GM21390 (cell line): ENCODE results near the gene CRYL1.

Experiments
- ATAC-seq: cut with Tn5 transposase; IDR thresholded peaks from one replicate; pipeline ENCODE4 v1.9.1; 2021; ENCODE audit not compliant: unreplicated experiment

The CRYL1 gene, protein sequence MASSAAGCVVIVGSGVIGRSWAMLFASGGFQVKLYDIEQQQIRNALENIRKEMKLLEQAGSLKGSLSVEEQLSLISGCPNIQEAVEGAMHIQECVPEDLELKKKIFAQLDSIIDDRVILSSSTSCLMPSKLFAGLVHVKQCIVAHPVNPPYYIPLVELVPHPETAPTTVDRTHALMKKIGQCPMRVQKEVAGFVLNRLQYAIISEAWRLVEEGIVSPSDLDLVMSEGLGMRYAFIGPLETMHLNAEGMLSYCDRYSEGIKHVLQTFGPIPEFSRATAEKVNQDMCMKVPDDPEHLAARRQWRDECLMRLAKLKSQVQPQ

GRCh38 chr13:20525601-20526544 is at the start of gene CRYL1:
TSS of gene CRYL1 (minus strand) at chr13:20525857. CDS start at chr13:20525794, 63 bp downstream.
- ATAC-seq: peak; percentile 80

DNA sequence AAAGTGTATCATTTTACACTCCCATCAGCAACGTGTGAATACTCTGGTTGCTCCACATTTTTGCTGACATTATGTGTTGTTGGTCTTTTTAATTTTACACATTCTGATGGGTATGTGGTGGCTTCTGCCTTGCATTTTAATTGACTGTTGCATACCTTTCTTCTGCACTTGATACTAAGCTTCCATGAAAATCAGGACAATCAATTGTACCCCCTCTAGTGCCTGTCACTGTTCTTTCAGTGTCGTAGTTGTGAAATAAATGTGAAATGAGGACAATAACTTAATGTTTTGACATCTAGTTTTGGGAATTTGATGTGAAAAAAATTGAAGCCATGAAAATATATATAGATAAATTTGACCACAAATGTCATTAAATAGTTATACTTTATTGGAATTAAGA is 48.0 kb upstream of the CRYL1 start:
- ATAC-seq: no peak

DNA sequence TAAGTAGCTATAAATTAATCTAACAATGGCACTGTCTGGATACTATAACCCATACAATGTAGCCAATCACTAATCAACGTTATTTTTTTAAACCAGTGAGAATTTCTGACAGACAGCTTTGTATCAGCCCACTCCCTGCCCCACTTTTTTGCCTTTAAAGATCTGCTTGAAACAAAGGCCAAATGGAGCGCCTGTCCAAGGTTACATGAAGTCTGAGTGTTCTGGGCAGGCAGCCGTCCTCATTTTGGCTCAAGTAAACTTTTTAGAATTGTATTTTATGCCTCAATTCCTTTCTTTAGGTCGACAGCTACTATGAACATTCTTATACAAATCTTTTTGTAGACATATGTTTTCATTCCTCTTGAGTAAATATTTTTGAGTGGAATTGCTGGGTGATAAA is 47.5 kb upstream of the CRYL1 start:
- no peak for ATAC-seq

GRCh38 chr13:20571676-20572075 is 46.0 kb upstream of the CRYL1 start:
- no peak for ATAC-seq

DNA sequence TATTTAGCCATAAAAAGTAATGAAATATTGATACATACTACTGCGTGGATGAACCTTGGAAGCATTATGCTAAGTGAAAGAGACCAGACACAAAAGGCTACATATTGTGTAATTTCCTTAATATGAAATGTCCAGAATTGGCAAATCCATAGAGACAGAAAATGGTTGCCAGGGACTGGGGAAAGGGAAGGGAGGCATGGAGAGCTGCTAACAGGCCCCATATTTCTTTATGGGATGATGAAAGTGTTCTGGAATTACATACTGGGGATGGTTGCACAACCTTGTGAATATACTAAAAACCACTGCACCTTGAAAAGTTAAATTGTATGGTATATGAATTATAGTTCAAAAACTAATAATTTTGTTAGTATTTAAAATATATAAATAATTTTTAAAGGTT is 44.9 kb upstream of the CRYL1 start:
- no peak for ATAC-seq

GRCh38 chr13:20567881-20568528 is 42.3 kb upstream of the CRYL1 start:
- ATAC-seq: no peak

GRCh38 chr13:20566898-20567874 is 41.5 kb upstream of the CRYL1 start, which contains the start of gene IFT88:
TSS of gene IFT88 (plus strand) at chr13:20567157. CDS start at chr13:20574386, 7,229 bp downstream.
- ATAC-seq: peak; percentile 89

- peak; percentile 41 for ATAC-seq
These were observed 40.8 kb upstream of the CRYL1 start for GRCh38 chr13:20566468-20566897.

- ATAC-seq: no peak
These were observed 39.6 kb upstream of the CRYL1 start for GRCh38 chr13:20565115-20565736.

GRCh38 chr13:20561741-20562140 is 36.1 kb upstream of the CRYL1 start:
- no peak for ATAC-seq

DNA sequence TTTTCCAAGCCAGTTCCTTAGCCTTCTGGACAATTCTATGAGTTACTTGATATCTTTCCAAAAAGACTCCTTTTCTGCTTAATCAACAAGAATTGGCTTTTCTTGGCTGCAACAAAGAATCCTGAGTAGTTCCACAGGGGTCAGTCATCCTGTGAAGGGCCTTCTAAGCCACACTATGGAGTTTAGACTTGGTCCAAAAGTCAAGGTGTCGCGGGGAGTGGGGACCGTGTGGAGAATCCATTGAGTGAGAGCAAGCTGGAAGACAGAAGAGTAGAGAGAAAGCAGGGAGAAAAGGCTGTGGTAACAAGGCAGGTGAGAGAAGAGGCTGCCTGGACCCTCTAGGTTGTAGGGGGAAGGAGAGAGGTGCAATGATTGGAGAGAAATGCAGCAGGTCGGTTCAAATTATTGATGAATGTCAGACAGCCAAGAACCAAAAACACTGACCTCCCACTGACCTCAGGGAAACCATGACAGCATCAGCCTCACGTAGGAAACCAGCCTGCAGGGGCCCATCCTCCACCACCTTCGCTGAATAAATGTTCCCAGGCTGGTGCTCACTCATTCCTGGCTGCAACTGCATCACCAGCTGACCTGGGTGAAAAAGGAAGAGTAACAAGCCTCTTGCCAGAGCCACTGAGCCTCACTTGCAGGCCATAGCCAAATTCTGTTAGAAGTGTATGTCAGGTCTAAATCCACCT is 34.2 kb upstream of the CRYL1 start:
- ATAC-seq: no peak

GRCh38 chr13:20558982-20559381 is 33.3 kb upstream of the CRYL1 start:
- no peak for ATAC-seq

- no peak for ATAC-seq
These were observed 27.7 kb upstream of the CRYL1 start for GRCh38 chr13:20553311-20553710.

DNA sequence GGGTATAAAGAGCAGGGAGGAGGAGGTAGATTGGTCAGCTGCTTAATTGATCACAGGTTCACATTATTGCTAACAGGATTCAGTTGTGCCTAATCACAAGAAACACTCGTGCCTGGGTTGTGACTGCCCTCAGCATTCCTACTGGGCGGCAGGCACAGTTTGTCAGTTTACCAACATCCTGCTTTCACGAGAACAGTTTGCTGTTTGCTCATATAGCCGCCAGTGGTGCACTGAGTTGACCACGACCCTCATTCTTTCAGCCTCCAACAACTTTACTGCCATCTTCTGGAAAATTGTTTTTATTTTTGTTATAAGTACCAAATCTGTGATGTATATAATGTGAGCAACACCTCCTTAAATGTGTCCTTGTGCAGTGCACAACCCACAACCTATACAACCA is 25.1 kb upstream of the CRYL1 start:
- no peak for ATAC-seq

DNA sequence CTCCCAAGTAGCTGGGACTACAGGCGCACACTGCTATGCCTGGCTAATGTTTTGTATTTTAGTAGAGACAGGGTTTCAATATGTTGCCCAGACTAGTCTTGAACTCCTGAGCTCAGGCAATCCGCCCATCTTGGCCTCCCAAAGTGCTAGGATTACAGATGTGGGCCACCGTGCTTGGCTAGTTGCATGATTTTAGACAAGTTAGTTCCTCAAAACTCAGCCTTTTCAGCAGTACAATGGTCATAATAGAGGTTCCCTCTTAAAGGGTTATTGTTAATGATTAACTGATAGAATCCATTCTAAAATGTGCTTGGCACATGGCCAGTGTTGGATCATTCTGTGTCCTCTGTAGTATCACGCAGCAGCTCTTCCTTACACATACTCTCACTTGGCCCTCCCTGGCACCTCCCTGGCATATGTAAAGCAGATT is 21.8 kb upstream of the CRYL1 start:
- ATAC-seq: no peak

DNA sequence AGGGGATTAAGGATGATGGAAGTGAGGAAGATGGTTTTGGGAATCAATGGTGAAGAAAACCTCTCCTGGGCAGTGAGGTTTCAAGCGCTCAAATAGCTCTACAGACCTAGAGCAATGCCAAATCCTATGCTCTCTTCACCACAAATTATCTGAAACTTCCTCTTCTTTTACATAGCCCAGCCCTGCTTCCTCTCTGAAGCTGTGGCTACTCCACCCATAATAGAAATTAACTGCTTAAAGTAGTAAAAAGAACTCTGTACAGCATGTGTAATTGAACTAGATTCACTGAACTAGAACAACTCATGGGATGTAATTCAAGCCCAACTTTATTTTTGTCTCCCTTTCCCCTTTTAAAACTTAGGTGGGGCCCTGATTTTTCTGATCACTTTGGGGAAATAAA is 20.9 kb upstream of the CRYL1 start:
- no peak for ATAC-seq

- no peak for ATAC-seq
These were observed 18.7 kb upstream of the CRYL1 start for GRCh38 chr13:20544201-20544923.

GRCh38 chr13:20536992-20537391 is 11.3 kb upstream of the CRYL1 start:
- ATAC-seq: no peak
